Activated CD4-positive, alpha-beta T cell treated with anti-CD3 and anti-CD28 coated beads, Interleukin-2, Interleukin-4, amounts not matched to agents 100 ng/mL and 50 ng/mL, durations not matched to agents 16 hours and 8 hours (primary cell): ENCODE measurements around the gene MPC1L.

Source experiments
- DNase-seq: peaks from one replicate; pipeline ENCODE4 v3.0.0-alpha.2; 2020; ENCODE audit warnings: low spot score

Gene MPC1L

GRCh38 chrX:40632199-40632598 lies 9.0 kb downstream of the MPC1L start:
- DNase-seq: no peak

- no peak for DNase-seq
Measured at GRCh38 chrX:40637687-40638086, 14.5 kb downstream of the MPC1L start.

GRCh38 chrX:40644176-40644575 lies 20.9 kb downstream of the MPC1L start:
- no peak for DNase-seq

- peak; percentile 73 for DNase-seq
Measured at GRCh38 chrX:40644821-40645358, 21.7 kb downstream of the MPC1L start.

GRCh38 chrX:40646489-40647306 lies 23.5 kb downstream of the MPC1L start:
- DNase-seq: peak; percentile 27

DNA sequence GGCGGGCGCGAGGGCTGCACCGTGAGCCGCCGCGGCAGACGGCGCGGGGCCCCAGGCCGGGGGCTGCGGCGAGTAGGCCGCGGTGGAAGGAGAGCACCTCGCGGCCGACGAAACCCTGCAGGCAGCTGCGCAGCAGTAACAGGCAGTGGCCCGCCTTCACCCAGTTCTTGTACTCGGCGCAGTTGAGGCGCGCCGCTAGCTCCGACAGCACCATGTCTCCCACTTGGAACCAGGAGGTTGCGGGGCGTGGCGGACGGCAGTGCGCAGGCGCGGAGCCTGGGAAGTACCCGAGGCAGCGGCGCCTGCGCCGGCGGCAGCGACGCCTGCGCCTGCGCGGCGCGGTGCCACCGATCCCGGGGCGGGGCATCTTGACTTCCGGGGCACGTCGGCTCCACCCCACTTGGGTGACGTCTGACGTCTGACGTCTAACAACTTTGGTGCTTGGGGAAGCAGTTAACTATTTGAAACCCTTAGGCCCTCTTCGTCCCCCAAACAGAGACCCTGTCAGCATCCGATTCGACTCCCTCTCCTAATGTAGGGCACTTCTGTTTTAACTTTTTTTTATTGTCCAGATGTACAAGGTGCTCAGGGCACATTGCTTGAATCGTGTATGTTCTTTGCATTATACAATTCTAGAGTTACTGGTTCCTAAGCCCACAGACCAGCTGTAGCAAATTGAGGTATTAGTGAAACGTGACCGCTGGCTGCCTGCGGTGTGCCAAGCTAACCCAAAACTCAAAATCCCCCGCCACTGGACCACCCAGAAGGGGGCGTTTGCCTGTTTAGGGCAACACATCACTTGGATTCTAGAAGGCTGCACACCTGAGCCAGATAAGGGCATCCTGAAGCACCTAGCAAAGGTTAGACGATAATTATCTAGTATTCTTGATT lies 24.3 kb downstream of the MPC1L start, which contains the start of gene CXorf38:
TSS of gene CXorf38 (minus strand) at position 255 of the 891 bp plus-strand sequence. CDS start at position 214, 41 bp downstream.
- peak; percentile 94 for DNase-seq

- DNase-seq: peak; percentile 73
Measured at GRCh38 chrX:40651620-40652223, 28.5 kb downstream of the MPC1L start.

- no peak for DNase-seq
Measured at GRCh38 chrX:40652664-40653063, 29.4 kb downstream of the MPC1L start.

DNA sequence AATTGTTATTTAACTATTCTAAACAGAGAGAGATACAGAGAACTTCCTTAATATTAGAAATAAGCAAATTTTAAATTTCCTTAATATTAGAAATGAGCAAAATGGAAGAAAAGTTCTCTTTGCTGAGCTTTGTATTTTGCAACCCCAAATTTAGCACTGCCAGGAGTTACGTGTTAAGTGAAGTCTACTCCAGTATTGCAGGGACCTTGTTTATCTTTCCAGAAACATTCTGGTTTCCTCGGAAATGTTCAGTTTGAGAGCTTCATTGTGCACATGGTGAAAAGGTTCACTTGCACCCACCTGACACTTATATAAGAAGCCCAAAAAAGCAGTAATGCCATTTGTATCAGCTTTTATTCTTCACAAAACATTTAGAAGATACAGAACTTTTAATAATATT lies 30.3 kb downstream of the MPC1L start:
- no peak for DNase-seq

GRCh38 chrX:40660381-40660780 lies 37.2 kb downstream of the MPC1L start:
- no peak for DNase-seq

GRCh38 chrX:40661489-40661888 lies 38.3 kb downstream of the MPC1L start:
- DNase-seq: no peak

DNA sequence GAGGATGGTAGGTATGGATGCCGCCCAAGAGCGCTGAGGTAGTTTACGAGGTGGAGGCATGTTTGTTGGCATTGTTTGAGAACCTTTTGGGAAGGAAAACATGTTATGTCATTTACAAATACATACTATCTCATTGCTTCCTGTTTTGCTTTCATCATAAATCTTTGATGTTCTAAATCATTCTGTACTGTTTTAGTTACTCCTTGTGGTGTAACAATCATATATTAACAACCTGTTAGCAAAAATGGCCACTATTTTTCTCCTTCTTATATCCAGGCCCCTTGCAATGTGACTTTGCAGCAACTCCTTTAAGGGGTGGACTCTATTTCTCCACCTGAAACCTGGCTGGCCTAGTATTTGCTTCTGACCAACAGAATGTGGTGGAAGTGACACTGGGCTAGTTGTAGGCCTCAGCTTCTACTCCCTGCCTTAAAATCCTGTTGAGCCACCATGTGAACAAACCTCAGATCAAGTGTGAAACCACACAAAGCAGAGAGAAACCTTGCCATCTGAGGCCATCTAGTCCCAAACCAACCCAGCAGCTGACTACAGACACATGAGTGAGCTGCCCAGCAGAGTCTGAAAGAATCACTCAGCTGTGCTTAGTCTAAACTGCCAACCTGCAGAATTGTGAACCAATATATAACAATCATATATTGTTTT lies 40.0 kb downstream of the MPC1L start:
- DNase-seq: no peak

GRCh38 chrX:40663880-40664630 lies 40.8 kb downstream of the MPC1L start:
- no peak for DNase-seq

DNA sequence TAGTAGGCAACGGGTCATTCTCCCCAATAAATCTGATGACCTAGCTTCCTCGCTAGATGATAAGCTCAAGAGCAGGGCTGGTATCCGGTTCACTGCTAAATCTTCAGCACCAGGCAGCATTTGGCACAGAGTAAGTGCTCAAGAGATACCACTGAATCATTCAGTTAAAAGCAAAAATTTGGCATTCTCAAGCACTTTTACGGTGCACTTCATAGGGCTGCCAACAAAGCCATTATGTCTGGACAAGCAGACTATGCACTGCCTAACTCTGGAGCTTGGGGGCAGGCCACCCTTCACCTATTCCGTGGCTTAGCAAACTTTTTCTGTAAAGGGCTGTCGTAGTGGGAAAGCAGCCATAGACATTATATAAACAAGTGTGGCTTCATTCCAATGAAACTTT lies 47.9 kb downstream of the MPC1L start:
- DNase-seq: no peak
